NCI-H2227 (cell line): ENCODE measurements around the gene LDLRAD4.

Source experiments
- DNase-seq: peaks from one replicate; lab custom pipeline; 2025; ENCODE audit not compliant: unreplicated experiment; lab: John Stamatoyannopoulos, UW

LDLRAD4 gene

DNA sequence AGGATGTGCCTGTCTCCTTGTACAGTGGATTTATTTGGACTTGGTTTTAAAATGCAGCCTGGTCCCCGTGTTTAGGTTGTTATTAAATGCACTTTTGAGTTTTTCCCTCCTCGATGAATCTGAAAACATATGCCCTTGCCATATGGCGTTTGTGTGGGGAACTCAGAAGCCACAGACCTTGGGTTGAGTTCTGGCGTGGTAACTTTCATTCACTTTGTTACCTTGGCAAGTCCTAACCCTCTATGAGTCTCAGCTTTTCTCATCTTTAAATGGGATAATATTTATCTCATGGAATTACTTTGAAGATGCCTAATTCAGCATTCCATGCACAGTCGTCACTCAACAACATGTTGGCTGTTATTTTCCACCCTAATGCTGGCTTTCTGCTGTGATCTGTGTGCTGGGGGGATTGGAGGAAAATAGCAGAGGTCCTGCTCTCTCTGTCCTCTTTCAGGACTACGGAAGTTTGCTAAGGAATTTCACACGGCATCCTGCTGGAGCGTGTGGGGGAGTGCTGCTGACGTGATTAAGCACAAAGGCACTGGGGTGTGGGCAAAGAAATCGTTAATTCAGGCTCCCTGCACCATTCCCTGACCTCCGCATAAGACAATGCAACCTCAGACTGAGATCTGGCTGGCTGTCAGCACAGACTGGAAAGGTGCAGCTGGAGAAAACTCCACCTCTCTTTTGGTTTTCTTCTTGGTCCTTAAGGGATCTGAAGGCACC is 61.7 kb downstream of the LDLRAD4 start:
- DNase-seq: no peak

DNA sequence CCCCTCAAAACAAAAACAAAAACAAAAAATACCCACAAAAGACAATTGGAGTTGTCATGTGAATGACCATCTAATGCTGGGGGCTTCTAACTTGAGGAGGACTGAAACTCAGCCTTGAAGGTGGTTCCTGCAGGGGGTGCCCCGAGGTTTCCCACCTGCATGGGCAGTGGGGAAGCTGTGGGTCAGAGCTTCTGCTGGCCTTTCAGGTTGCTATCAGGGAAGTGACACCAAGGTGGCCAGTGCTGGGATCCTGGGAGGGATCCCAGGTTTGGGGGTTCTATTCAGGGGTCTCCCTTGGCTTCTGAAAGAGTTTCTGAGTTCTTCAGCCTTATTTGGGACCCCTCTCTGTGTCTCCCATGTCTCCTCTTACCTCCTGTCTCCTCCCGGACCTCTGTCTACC is 62.8 kb downstream of the LDLRAD4 start:
- no peak for DNase-seq

DNA sequence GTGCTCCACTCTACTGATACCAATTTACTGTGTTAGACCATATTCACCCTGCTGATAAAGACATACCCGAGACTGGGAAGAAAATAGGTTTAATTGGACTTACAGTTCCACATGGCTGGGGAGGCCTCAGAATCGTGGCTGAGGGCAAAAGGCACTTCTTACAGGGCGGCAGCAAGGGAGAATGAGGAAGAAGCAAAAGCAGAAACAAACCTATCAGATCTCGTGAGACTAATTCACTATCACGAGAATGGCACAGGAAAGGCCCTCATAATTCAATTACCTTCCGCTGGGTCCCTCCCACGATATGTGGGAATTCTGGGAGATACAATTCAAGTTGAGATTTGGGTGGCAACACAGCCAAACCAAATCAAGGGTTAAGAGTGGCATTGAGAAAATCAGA is 65.2 kb downstream of the LDLRAD4 start:
- no peak for DNase-seq

DNA sequence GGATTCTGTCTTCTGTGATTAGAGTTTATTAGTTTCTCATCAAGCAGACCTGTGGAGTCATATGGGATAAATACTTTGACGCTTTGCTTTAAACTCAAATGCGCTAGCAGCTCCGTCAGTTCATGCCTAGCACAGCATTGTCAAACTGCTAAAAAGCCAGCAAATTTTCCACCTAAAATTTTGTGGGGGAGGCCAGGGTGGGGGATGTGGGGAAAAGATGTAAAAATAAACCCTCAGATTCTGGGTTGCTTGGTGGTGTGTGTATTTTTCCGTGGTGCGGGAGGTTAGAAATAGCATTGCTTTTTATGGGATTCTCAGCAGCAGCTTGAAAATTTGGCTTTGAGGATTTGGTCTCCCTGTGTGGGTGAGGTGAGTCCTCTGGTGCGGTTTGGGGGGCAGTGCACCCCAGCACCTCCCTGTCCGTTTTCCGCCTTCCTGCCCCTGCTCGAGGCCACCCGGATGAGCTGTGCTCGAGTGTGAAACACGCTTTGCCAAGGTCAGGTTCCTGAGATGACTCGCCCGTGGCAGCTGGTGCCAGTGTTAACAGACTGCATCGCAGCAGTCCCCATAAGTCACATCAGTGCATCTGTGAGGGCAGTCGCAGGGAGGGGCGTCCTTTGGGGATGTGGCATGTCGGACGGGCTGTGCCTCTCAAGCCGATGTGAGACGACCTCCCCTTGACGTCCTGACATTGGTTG is 65.9 kb downstream of the LDLRAD4 start:
- no peak for DNase-seq

DNA sequence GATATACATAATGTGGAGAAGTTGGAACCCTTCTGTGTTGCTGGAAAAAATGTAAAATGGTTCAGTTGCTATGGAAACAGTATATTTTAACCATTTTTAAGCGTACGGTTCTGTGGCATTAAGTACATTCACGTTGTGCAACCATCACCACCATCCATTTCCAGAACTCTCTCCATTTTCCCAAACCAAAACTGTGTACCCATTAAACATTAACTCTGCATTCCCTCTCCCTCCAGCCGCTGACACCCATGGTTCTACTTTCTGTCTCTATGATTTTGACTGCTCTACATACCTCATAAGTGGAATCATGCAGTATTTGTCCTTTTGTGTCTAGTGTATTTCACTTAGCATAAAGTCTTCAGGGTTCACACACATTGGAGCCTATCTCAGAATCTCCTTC is 67.3 kb downstream of the LDLRAD4 start:
- DNase-seq: no peak

DNA sequence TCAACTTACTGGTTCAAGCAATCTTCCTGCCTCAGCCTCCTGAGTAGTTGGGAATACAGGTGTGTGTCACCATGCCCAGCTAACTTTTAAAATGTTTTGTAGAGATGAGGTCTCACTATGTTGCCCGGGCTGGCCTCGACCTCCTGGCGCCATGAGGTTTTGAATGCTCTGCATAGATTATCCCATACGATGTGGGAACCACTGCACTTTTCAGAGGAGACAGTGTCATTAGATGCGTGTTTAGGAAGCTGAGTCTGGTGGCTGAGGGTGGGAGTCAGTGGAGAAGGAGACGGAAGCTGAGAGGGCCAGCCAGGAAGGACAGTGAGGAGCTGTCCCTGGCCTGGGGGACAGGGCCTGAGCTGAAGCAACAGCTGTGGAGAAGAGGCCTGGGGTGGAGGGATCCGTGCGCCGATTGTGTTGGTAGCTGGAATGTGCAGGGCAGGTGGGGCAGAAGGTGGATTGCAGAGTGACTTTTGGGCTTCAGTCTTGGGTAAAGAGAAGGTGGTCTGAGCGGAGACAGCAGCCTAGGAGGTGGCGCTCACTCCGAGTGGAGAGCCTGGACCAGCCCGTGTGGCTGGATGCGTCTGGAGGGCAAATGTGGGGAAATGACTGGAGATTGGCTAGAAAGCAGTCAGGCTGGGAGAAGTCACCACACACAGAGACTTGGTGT is 68.0 kb downstream of the LDLRAD4 start:
- no peak for DNase-seq

DNA sequence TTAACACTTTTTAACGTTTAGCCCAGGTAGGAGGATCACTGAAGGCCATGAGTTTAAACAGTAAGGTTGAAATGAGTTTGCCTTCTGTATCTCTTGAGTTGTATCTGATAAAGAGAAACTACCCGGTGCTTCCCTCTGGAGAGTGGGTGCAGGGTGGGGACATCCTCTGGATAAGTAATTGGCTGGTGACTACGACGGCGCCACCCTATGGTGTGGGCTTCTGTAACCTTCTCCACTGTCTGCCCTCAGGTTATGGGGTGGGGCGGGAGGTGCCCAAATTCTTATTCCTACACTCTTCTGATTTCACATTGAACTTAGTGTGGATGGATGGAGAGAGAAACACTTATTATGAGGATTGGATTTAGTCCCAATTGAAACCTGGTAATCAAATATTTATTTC is 68.8 kb downstream of the LDLRAD4 start:
- no peak for DNase-seq

DNA sequence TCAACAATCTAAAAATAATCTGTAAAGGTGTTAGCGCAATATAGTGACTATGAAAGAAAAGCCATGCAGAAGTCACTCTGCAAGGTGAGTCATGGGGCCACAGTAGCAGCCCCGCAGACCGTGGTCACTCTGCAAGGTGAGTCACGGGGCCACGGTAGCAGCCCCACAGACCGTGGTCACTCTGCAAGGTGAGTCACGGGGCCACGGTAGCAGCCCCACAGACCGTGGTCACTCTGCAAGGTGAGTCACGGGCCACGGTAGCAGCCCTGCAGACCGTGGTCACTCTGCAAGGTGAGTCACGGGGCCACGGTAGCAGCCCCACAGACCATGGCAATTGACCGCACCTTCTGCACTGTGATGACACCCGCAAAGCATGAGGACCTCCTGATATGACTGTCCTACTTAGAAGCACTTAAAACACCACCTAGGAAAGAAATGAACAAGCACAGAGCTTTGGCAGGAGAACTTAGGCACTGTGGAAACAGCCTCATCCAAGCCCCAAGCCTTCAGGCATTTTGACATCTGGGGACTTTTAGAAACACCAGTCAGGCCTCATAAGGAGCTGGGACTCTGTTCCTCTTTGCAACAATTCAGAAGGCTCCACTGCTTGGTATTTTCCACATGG is 70.1 kb downstream of the LDLRAD4 start:
- DNase-seq: no peak

DNA sequence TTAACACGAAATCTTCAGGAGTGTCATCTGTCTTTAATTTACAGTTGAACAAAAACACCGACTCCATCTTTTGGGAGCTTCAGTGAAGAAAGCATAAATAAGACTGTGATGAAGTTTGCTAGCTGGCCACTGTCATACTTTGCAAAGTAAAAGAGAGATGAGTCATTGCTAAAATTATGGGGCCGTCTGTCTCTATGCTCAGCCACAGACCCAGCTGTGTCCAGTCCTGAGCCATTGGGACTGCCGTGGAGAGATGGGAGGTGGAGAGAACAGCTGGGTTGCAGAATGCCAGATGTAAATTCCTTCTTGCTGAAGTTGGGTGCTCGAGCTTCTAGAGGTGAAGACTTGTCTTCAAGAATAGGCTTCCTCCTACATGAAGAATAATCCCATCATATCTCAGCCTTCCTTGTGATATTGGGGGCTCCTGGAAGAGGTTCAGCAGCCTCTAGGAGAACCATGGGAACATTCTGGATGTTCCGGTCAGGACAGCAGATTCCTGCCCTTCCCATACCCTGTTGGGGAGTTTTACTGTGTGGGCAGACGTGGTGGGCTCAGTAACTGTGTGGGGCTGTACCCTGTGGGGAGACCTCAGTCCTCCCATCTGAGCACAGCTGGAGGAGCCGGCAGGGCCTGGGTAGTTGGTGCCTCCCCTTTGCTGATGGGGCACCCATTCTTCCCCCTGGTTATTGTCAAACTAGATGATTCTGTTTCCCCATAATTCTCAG is 71.1 kb downstream of the LDLRAD4 start:
- DNase-seq: no peak

DNA sequence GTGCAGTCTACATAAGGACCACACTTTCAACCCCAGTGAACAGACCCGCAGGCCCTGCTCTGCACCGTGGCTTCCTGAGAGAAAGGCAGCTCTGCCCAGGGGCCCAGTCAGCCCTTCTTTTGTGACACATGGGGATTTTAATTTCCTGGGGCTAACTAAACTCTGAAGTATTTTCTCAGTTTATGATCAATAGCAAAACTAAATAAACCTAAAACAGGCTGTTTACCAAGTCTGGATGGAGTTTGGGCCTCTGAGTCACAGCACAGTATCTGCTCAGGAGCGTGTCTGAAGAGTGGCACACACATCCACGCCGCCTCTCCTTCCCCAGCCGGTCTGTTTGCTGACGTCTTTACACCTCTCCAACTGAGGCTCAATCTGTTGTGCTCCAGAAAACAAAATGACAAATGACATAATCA is 72.3 kb downstream of the LDLRAD4 start:
- DNase-seq: no peak

DNA sequence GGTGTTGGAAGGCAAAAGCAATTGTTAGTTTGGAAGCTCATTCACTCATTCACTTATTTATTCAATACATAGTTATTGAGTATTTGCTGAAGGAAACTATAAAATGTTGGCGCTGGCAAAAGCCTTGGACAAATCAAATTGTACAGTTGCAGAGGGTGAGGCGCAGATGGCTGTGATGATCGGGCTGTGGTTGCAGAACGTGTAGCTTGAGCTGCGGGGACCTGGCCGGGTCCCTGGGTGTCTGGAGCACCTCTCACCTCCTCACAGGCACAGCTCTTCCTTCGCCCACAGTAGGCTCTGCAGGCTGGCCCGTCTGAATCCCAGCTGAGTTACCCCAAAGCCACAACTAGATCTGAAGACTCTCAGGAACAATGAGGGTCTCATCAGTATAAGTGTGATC is 72.7 kb downstream of the LDLRAD4 start:
- no peak for DNase-seq

DNA sequence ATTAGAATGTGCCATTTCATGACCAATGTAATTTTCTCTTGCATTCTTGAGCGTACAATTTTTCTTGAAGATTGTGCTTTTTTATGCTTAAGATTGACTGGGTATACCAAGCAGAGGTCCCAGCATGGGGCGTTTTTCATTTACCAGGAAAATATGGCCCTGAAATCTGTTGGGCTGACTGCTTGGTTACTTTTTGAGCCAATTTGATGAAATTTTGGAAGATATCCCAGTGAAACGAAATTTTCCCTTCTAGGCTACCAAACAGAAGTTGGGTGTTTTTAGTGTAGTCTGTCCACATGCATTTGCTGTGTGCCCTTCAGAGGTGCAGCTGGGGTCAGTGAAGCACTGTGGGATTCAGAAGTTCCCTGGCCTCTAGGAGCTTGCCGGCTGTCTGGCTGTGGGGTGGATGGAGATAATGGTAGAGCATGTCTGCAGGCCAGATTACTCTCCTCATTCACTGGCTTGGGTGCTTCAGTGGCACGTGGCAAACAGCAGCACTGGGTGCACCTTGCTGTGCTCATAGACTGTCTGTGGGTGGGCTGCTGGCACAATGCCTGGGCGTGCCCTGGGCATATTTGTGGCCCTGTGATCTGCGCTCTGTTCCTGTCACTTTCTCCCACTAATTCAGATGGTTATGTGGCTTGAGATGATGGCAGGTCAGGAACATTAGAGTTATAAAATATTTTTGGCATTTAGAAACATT is 73.3 kb downstream of the LDLRAD4 start:
- DNase-seq: no peak

DNA sequence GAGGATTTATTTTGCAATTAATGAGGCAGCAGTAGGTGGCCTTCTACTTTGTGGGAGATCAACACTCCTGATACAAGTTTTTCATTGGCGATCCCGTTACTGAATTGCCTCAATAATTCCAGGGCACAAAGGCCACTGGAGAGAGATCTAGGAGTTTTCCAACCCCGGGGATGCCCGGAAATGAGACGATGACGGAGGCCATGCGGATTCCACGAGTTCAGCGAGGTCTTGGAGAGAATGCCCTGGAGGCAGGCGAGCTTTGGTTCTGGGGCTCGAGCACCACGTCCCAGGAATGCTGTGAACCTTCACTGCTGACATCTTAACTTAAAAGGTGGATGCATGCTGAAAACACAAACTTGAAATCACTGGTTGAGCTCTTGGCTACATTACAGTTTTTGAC is 74.2 kb downstream of the LDLRAD4 start:
- no peak for DNase-seq

DNA sequence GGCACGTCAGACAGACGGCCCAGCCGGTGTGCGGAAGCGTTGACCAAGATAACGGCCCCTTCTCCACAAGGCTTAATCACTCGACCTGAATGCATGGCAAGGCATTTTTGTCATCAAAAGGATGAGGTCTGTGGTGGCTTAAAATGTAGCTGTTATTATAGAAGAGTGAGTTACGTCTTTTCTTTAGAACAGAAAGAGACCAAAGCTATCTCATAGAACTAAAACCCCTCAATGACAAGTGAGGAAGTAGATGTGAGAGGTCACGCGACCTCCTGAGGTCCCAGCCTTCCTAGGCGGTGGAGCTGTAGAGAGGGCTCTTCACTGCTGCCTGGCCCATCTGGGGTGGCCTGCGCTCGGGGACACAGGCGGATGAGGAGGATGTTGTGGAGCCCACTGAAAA is 75.7 kb downstream of the LDLRAD4 start:
- DNase-seq: no peak

DNA sequence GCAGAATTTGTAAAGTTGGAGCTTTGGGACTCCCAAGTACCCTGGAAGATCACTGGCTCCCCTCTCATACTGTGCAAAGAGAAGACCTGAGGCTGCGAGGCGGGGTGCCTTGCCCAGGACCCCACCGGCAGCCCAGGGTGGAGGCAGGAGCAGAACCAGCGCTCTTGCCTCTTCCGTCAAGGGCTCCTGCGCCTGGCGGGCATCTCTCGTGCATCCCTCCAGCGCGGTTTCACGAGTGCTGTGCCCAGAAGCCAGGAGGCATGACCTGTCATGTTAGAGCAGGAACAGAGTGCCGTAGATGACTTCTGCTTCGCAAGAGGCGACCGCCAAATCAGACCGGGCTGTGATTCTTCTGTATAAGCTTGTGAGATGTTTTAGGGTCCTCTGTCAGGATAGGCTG is 77.3 kb downstream of the LDLRAD4 start:
- no peak for DNase-seq

DNA sequence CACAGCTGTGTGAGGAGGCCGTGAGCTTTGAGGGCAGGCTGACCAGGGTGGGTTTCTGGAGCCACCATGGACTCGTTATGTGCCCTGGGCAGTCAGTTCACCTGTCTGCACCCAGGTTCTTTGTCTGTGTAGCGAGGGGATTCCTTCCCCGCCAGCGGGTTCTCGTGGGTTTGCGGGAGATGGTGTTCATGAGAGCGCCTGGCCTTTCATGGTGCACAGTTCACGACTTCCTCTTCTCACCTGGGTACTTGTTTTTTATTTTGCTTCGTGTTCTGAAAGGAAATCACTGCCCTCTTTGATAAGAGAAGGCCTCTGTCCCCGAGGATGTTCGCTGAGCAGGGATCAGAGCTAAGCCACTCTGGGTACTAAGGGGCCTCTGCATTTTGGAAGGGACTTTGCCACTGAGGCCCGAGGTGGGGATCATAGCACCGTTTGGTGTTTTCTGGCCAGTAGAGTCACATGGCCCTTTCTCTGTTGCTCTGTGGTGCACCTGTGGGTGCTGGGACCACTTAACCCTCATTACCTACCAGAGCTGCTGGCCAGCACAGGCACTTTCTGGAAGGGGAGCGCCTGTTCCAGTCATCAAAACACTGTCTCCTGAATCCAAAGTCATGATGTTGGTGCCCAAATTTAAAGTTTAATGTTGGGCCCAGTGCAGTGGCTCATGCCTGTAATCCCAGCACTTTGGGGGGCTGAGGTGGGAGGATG is 78.5 kb downstream of the LDLRAD4 start:
- DNase-seq: no peak

DNA sequence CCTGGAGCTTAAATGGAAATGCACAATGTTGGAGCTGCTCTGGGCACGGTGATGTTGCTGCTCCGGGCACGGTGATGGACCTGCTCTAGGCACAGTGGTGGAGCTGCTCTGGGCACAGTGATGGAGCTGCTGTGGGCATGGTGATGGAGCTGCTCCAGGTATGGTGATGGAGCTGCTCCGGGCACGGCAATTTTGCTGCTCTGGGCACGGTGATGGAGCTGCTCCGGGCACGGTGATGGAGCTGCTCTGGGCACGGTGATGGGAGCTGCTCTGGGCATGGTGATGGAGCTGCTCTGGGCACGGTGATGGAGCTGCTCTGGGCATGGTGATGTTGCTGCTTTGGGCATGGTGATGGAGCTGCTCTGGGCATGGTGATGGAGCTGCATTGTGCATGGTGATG is 79.7 kb downstream of the LDLRAD4 start:
- no peak for DNase-seq

DNA sequence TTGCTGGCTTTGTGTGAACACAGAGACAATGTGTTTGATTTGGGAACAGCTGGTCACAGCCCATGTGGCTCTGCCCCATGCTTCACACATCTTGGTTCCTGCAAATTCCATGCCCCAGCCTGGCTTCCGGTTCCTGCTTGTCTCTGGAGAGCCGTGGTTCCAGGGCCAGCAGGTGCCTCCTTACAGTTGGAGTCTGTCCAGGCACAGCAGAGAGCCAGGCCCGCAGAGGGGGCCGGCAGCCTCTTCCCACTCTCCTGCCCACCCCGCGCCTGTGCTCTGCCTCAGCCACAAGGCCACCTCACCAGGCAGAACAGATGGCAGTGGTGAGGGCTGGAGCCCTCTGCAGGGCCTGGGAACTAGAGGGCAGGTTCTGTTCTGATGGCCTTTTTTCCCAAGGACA is 81.5 kb downstream of the LDLRAD4 start:
- no peak for DNase-seq

DNA sequence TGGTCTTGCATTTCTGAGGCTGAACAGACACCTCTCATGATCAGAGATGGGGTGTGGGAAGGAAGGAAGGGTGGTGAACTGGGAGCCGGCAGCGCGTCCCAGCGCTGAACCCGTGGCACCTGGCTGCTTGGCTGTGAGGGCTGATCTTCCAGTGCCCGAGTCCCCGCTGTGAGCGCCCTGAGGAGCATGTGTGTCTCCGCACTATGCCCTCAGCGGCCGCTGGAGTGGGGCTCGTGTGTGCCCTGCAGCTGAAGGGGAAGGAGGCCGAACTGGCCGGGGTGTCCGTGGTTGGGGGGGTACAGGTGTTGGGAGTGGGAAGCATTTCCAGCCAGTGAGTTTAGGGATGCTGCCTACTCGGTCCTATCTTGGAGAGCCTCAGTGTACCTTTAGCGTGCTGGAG is 82.2 kb downstream of the LDLRAD4 start:
- no peak for DNase-seq

DNA sequence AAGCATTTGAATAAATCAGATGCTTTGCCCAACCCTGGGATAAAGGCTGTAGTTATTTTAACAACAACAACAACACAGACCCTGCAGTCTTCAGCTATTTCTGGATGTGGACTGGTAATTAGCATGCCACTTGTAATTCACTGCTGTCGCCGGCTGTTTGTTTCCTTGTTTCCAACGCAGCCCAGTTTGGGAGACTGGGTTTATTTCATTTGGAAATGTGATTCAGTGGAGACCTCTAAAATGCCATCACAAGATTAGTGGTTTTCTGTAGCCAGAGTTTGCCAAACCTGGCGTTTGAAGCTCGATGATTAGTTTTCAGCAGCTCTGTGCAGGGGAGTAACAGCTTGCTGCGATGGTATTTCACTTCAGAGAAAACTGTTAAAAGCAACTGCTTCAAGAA is 83.5 kb downstream of the LDLRAD4 start:
- no peak for DNase-seq
